ENCODE measurements around the gene BEGAIN. TPM values are rescaled to one million over a fixed set of nuclear protein-coding genes. Genes with fewer than 3 reads are reported as not detected.

The BEGAIN gene
- total RNA-seq, 1 donor from 2014 or later = 7.0 TPM

GRCh38 chr14:100591453-100592371 is 4.5 kb upstream of the BEGAIN start:
- peak; percentile 17 for DNase-seq

GRCh38 chr14:100590726-100591452 is 3.7 kb upstream of the BEGAIN start:
- peak; percentile 10 for DNase-seq
- Mint-ChIP-seq H3K27ac (ENCODE audit: unreplicated experiment) (no peak overlapping the region), H3K9me3 (ENCODE audit: unreplicated experiment) (peaks cover 2% of the 10 kb centered on the region), H3K27me3 (ENCODE audit: unreplicated experiment) (peaks cover 2% of the 10 kb centered on the region), H3K4me3 (ENCODE audit: unreplicated experiment) (no peak overlapping the region), H3K4me1 (ENCODE audit: low read depth, unreplicated experiment) (peaks cover 14% of the 10 kb centered on the region), H3K36me3 (ENCODE audit: unreplicated experiment) (no peaks in the 10 kb centered on the region)
- TF ChIP-seq CTCF (IDR thresholded peaks at IDR 0.05; ENCODE audit: partially characterized antibody, unreplicated experiment) = no peak

More at GRCh38 chr14:100591453-100592371, 4.5 kb upstream of the BEGAIN start:
- H3K36me3 Mint-ChIP-seq (ENCODE audit: unreplicated experiment) = no peaks in the 10 kb centered on the region
- peaks cover 14% of the 10 kb centered on the region for H3K4me1 Mint-ChIP-seq (ENCODE audit: low read depth, unreplicated experiment)
- H3K4me3 Mint-ChIP-seq (ENCODE audit: unreplicated experiment) = no peak overlapping the region
- no peak for TF ChIP-seq CTCF (IDR thresholded peaks at IDR 0.05; ENCODE audit: partially characterized antibody, unreplicated experiment)
- peaks cover 2% of the 10 kb centered on the region for H3K9me3 Mint-ChIP-seq (ENCODE audit: unreplicated experiment)
- peaks cover 2% of the 10 kb centered on the region for H3K27me3 Mint-ChIP-seq (ENCODE audit: unreplicated experiment)
- peak overlapping the region; percentile 43 for H3K27ac Mint-ChIP-seq (ENCODE audit: unreplicated experiment)

- H3K9me3 Mint-ChIP-seq (ENCODE audit: unreplicated experiment) = peaks cover 3% of the 10 kb centered on the region
- H3K27ac Mint-ChIP-seq (ENCODE audit: unreplicated experiment) = peak overlapping the region; percentile 9
- peaks cover 14% of the 10 kb centered on the region for H3K4me1 Mint-ChIP-seq (ENCODE audit: low read depth, unreplicated experiment)
- no peak for TF ChIP-seq CTCF (IDR thresholded peaks at IDR 0.05; ENCODE audit: partially characterized antibody, unreplicated experiment)
- no peak overlapping the region for H3K4me3 Mint-ChIP-seq (ENCODE audit: unreplicated experiment)
- peaks cover 3% of the 10 kb centered on the region for H3K27me3 Mint-ChIP-seq (ENCODE audit: unreplicated experiment)
- no peak for DNase-seq
- H3K36me3 Mint-ChIP-seq (ENCODE audit: unreplicated experiment) = no peaks in the 10 kb centered on the region
Observed at GRCh38 chr14:100589760-100590469, 2.7 kb upstream of the BEGAIN start.

GRCh38 chr14:100589071-100589759 is 2.0 kb upstream of the BEGAIN start:
- peak; percentile 58 for DNase-seq
- H3K27ac Mint-ChIP-seq (ENCODE audit: unreplicated experiment) = no peak overlapping the region
- TF ChIP-seq CTCF (IDR thresholded peaks at IDR 0.05; ENCODE audit: partially characterized antibody, unreplicated experiment) = no peak
- H3K4me3 Mint-ChIP-seq (ENCODE audit: unreplicated experiment) = no peak overlapping the region
- no peaks in the 10 kb centered on the region for H3K36me3 Mint-ChIP-seq (ENCODE audit: unreplicated experiment)
- H3K27me3 Mint-ChIP-seq (ENCODE audit: unreplicated experiment) = peaks cover 8% of the 10 kb centered on the region
- peaks cover 14% of the 10 kb centered on the region for H3K4me1 Mint-ChIP-seq (ENCODE audit: low read depth, unreplicated experiment)
- H3K9me3 Mint-ChIP-seq (ENCODE audit: unreplicated experiment) = peaks cover 5% of the 10 kb centered on the region
